ENCODE results near the gene PACRG.

DNA sequence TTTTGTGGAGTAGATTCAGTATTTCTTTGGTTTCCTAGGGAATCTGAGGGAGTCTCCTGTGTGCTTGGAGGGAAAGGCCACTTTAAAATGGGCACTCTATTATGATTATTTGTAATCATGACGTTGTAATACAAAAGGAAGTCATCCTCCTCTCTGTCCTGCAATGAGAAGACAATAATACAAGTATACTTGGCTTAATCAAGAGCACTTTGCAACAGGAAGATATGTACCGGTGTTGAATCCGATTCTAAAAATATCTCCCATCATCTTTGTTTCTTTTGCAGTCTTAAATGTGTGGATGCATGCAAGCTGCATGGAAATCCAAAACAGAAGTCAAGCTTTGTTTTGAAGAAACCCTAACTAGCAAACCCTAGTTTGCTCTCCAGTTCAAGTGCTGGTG, 592.6 kb downstream of the PACRG start:
- TF ChIP-seq, protein P1, sequence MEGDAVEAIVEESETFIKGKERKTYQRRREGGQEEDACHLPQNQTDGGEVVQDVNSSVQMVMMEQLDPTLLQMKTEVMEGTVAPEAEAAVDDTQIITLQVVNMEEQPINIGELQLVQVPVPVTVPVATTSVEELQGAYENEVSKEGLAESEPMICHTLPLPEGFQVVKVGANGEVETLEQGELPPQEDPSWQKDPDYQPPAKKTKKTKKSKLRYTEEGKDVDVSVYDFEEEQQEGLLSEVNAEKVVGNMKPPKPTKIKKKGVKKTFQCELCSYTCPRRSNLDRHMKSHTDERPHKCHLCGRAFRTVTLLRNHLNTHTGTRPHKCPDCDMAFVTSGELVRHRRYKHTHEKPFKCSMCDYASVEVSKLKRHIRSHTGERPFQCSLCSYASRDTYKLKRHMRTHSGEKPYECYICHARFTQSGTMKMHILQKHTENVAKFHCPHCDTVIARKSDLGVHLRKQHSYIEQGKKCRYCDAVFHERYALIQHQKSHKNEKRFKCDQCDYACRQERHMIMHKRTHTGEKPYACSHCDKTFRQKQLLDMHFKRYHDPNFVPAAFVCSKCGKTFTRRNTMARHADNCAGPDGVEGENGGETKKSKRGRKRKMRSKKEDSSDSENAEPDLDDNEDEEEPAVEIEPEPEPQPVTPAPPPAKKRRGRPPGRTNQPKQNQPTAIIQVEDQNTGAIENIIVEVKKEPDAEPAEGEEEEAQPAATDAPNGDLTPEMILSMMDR (IDR thresholded peaks at IDR 0.05), result no peak
- no peak for TF ChIP-seq POLR2A (IDR thresholded peaks at IDR 0.05)

Data from prostate gland (tissue), 2 donors.